NCI-H2081 (cell line): ENCODE results near the gene SLC6A8.

Experiments
- DNase-seq, 2 experiments: peaks; one replicate each; lab custom pipeline; 2025; lab: John Stamatoyannopoulos, UW

The SLC6A8 gene

GRCh38 chrX:153648358-153649177, 39.2 kb upstream of the SLC6A8 start:
- no peak for DNase-seq

DNA sequence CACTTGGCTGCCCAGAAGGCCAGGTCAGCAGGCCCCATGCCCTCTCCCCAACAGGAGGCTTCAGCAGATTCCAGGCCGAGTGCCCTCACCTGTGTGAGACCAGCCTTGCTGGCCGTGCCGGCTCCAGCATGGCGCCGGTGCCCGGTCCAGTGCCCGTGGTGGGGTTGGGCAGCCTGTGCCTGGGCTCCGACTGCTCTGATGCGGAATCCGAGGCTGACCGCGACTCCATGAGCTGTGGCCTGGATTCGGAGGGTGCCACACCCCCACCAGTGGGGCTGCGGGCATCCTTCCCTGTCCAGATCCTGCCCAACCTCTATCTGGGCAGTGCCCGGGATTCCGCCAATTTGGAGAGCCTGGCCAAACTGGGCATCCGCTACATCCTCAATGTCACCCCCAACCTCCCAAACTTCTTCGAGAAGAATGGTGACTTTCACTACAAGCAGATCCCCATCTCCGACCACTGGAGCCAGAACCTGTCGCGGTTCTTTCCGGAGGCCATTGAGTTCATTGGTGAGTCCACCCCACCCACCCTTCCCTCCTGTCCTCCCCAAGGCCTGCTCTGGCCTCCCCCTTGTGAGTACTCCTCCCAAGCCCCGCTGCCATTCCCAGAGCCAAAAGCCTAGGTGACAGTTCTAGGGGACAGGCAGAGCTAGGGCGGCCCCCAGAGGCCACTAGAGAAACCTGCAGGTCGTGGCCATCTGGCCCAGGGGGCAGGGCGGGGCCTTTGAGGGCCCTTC, 38.4 kb upstream of the SLC6A8 start:
- peak in 1 of 2 experiments; percentile 12 for DNase-seq

DNA sequence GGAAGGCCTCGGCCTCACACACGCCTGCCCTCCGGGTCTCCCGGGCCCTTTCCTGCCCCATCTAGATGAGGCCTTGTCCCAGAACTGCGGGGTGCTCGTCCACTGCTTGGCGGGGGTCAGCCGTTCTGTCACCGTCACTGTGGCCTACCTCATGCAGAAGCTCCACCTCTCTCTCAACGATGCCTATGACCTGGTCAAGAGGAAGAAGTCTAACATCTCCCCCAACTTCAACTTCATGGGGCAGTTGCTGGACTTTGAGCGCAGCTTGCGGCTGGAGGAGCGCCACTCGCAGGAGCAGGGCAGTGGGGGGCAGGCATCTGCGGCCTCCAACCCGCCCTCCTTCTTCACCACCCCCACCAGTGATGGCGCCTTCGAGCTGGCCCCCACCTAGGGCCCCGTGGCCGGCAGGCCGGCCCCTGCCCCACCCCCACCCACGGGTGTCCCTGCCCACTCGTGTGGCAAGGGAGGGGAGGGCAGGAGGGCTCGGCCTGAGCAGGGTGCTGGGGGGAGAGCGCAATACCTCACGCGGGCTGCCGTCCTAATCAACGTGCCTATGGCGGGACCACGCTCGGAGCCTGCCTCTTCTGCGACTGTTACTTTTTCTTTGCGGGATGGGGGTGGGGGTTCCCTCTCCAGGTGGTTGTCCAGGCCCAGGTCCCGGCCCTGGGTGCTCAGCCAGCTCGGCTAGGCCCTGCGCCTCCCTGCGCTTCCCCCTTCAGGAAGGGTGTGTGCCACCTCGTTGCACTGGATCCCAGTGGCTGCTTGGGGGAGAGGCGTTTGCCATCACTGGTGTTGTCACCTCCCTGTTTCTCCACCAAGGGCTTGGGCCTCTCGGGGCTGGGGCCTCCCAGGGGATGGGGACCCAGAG, 37.6 kb upstream of the SLC6A8 start:
- no peak for DNase-seq

DNA sequence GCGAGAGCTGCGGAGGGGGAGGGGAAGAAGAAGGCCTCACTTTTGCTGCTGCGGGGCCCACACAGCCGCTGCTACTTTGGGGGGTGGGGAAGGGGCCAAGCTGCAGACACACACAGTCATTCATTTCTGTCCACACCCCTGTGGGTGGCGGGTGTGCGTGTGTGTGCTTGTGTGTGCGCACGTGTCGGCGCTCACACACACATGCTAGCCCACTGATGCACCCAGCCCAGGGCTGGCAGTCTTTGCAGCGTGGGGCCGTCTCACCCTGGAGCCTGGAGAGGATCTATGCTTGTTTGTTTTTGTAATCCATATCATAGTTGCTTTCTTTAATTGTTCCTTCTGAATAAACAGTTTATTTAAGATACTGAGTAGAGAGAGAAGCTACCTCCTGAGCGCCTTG, 36.8 kb upstream of the SLC6A8 start:
- no peak for DNase-seq

- DNase-seq, result no peak
Measured at GRCh38 chrX:153651540-153652079, 36.1 kb upstream of the SLC6A8 start.

- no peak for DNase-seq
Measured at GRCh38 chrX:153653556-153653955, 34.2 kb upstream of the SLC6A8 start.

DNA sequence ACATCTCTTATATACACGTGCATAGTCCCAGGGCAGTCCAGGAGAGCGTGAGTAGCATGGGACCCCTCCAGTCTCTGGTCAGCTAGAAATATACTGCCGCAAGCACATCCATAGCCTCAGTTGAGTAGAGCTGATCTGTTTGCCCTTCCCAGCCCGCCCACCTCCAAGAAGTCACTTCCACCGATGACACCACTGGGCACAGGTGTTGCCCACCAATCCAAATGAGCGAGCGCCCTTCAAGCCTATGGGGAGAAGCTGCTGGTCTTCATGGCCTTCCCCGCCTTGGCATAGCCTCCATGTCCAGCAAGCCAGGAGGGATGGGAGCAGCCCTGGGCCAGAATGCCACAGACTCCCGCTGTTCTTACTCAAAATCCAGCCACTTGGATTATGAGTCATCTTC, 30.6 kb upstream of the SLC6A8 start:
- no peak for DNase-seq

DNA sequence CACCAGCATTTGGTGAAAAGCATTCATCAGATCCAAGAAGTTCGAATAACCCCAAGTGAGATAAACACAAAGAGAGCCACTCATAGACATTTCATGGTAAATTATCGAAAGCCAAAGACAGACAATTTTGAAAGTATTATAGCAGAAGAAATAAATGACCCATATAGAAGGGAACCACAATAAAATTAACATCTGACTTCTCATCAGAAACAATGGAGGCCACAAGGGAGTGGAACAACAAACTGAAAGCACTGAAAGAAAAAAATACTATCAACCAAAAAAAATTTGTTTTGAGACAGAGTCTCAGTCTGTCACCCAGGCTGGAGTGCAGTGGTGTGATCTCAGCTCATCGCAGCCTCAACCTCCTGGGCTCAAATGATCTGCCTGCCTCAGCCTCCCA, 28.5 kb upstream of the SLC6A8 start:
- no peak for DNase-seq

DNA sequence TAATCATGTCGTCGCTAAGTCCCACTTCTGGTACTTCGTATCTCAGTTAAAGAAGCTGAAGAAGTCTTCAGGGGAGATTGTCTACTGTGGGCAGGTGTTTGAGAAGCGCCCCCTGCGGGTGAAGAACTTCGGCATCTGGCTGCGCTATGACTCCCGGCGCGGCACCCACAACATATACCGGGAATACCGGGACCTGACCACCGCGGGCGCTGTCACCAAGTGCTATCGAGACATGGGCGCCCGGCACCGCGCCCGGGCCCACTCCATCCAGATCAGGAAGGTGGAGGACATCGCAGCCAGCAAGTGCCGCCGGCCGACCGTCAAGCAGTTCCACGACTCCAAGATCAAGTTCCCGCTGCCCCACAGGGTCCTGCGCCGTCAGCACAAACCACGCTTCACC, 25.5 kb upstream of the SLC6A8 start:
- no peak for DNase-seq

DNA sequence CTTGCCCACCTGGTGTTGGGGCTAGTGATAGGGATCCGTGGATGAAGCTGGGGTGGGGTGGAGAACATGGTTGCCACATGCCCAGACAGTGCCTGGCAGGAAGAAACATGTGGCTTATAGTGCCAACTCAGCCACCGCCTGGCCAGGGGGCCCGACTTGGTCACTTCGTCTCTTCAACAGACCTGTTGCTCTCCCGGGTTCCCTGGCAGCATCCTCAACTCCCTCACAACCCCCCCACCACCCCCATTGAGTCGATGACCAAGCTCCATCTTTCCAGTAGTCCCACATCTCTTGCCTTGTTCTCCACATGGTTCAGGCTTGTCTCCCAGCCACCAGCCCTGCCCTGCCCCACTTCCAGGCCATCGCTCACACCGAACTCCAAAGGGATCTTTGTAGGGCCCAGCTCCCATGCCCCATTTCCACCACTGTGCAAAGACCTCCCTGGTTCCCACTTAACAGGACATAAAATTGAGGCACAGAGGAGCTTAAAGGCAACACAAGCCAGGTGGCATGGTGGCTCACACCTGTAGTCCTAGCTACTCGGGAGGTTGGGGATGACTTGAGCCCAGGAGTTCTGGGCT, 21.9 kb upstream of the SLC6A8 start:
- DNase-seq, result no peak

DNA sequence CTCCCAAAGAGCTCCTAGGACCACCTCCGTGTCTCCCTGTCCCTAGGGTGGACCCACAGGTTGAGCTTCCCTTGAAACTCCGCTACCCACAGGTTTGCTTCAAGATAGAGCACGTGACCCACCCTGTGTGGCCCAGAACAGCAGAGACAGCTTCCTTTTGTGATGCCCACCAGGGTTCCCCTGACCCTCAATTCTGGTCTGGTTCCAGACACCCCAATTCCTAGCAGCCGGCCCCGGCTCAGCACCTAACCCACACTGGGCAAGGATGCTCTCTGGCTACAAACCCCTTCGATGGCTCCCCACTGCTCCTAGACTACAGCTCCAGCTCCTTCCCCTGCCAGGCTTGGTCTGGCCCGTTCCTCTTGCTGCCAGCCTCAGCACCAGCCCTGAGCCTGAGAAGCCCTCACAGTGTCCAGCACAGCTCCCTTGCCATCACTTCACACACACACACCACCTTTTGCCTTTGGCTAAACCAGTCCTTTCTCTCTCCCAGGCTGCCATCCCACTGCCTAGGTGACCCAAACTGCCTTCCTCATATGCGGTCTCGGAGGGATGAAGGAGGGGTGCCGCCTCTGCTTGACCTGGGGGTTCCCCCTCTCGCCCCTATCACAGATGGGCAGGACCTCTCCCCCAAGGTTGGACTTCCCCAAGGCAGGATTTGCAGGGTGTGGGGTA, 20.3 kb upstream of the SLC6A8 start:
- no peak for DNase-seq

- DNase-seq, result peak; percentile 56 to 63
Measured at GRCh38 chrX:153667956-153668396, 19.8 kb upstream of the SLC6A8 start.

- DNase-seq, result no peak
Measured at GRCh38 chrX:153668423-153669173, 19.1 kb upstream of the SLC6A8 start.

DNA sequence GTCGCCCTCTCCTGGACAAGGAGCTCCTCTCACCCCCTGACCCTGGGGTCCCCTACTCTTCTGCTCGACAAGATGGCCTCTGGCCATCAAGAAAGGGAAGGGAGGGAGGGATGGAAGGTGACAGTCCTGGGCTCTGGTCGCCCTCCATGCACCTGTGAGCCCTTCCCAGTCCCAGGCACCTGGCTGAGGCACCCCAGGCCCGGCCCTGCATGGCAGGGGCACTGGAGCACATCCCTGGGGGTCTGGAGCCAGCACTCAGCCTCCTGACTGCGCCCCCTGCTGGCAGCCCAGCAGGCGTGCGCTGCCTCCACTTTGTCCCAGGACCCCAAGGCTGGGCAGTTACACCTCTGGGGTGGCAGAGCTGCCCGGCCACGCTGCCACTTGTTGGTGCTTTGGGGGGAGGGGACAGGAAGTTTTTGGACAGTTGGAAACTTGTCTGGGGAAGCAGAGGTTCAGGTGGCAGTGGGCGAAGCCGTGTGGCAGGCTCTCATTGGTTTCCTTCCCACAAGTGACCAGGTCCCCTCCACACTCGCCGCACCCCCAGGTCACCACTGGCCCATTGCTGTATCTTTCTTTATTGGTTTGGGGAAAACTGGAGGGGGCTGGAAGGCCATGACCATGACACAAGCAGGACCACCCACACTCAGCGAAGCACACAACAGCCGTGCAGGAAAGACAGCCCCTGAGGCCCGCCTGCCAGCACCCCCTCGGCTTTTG, 18.4 kb upstream of the SLC6A8 start:
- DNase-seq, result no peak

GRCh38 chrX:153669901-153670731, 17.6 kb upstream of the SLC6A8 start:
- DNase-seq, result no peak

- DNase-seq, result no peak
Measured at GRCh38 chrX:153670748-153671588, 16.8 kb upstream of the SLC6A8 start.

DNA sequence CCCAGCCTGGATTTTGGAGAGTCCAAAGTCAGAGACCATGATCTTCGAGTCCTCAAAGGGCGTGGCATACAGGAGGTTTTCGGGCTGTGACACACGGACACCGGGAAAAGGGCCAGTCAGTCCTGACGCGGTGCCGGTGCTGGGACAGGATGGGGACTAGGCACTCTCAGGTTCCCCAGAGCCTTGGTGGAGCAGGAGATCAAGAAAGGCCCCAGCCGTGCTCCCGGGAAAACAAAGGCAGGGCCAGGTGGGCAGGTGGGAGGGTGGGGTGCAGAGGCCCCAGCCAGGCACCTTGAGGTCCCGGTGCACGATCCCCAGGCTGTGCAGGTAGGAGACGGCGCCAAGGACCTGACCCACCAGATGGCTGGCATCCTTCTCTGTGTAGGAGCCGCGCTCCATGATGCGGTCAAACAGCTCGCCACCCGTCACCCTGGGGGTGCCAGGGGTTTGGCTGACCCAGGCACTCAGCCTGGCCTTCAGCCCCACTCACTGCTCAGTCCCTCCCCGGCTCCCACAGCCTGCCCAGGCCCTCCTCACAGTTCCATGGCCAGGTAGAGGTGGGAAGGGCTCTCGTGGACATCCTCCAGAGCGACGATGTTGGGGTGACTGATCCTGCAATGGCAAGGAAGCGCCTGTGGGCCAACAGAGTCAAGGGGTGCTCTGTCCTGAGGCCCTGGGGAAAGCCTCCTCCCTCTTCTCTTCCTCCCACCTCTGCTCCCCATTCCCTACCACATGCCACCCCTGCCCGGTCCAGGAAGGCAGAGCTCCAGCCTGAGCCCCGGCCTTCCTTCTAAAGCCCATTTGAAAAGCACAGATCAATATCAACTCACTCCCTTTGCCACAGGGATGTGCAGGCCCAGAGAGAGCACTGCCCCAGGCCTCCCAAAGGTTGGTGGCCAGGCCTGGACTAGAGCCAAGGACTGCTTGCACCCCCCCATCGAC, 15.9 kb upstream of the SLC6A8 start:
- DNase-seq, result no peak
